Measurements from ENCODE around the gene EEFSEC.

EEFSEC gene

GRCh38 chr3:128273841-128274573 is 120.7 kb downstream of the EEFSEC start:
- no peak for DNase-seq

- no peak for DNase-seq
These were observed 121.6 kb downstream of the EEFSEC start for GRCh38 chr3:128274837-128275236.

- DNase-seq, result no peak
These were observed 122.2 kb downstream of the EEFSEC start for GRCh38 chr3:128275316-128276145.

- DNase-seq, result no peak
These were observed 122.8 kb downstream of the EEFSEC start for GRCh38 chr3:128276146-128276435.

- no peak for DNase-seq
These were observed 123.4 kb downstream of the EEFSEC start for GRCh38 chr3:128276577-128277183.

GRCh38 chr3:128277378-128278069 is 124.2 kb downstream of the EEFSEC start:
- DNase-seq, result no peak

- DNase-seq, result no peak
These were observed 124.8 kb downstream of the EEFSEC start for GRCh38 chr3:128278130-128278529.

GRCh38 chr3:128278761-128279600 is 125.7 kb downstream of the EEFSEC start:
- DNase-seq, result no peak

- no peak for DNase-seq
These were observed 126.3 kb downstream of the EEFSEC start for GRCh38 chr3:128279601-128279880.

- no peak for DNase-seq
These were observed 127.3 kb downstream of the EEFSEC start for GRCh38 chr3:128280481-128281052.

- DNase-seq, result no peak
These were observed 127.8 kb downstream of the EEFSEC start for GRCh38 chr3:128281056-128281455.

- no peak for DNase-seq
These were observed 128.4 kb downstream of the EEFSEC start for GRCh38 chr3:128281461-128282367.

GRCh38 chr3:128282380-128283196 is 129.3 kb downstream of the EEFSEC start:
- no peak for DNase-seq

- no peak for DNase-seq
These were observed 130.1 kb downstream of the EEFSEC start for GRCh38 chr3:128283421-128283820.

GRCh38 chr3:128285042-128285966 is 132.0 kb downstream of the EEFSEC start:
- no peak for DNase-seq

GRCh38 chr3:128285967-128286321 is 132.7 kb downstream of the EEFSEC start:
- DNase-seq, result no peak

GRCh38 chr3:128286691-128287090 is 133.4 kb downstream of the EEFSEC start:
- no peak for DNase-seq

- DNase-seq, result no peak
These were observed 133.9 kb downstream of the EEFSEC start for GRCh38 chr3:128287216-128287615.

GRCh38 chr3:128289534-128289933 is 136.3 kb downstream of the EEFSEC start:
- no peak for DNase-seq

Measured in inflammatory macrophage (primary cell).